Osteoblast (primary cell): ENCODE results near the gene BCAP31. TPM values are rescaled to one million over a fixed set of nuclear protein-coding genes. Genes with fewer than 3 reads are reported as not detected.

Source experiments
- DNase-seq: peaks from one replicate; pipeline ENCODE4 v3.0.0; 2011; ENCODE audit warnings: low spot score, mixed read lengths; ENCODE audit not compliant: insufficient read length; ENCODE audit errors: missing footprints
- H2AFZ ChIP-seq: 2 replicates; pipeline ENCODE4 v1.6.0; 2011; ENCODE audit warnings: mild to moderate bottlenecking, low read length
- H3K27ac ChIP-seq: 2 replicates; pipeline ENCODE4 v1.5.1; 2011; ENCODE audit warnings: mild to moderate bottlenecking, low read depth, low read length, moderate library complexity
- H3K27me3 ChIP-seq: 2 replicates; pipeline ENCODE4 v1.6.0; 2012; ENCODE audit warnings: mild to moderate bottlenecking, control low read depth, inconsistent platforms, low read length, moderate library complexity; ENCODE audit not compliant: insufficient read depth
- H3K36me3 ChIP-seq: 2 replicates; pipeline ENCODE4 v1.5.1; 2011; ENCODE audit warnings: mild to moderate bottlenecking, low read length, control low read depth, moderate library complexity; ENCODE audit not compliant: insufficient read depth
- H3K4me1 ChIP-seq: 2 replicates; pipeline ENCODE4 v1.5.1; 2011; ENCODE audit warnings: mild to moderate bottlenecking, low read length, control low read depth, moderate library complexity; ENCODE audit not compliant: insufficient read depth
- H3K4me2 ChIP-seq: 2 replicates; pipeline ENCODE4 v1.6.0; 2011; ENCODE audit warnings: mild to moderate bottlenecking, low read length; ENCODE audit not compliant: insufficient read depth
- H3K4me3 ChIP-seq: fragments of 200-600 bp; sonication (generic); 3 replicates; pipeline ENCODE4 v1.5.1; 2012; ENCODE audit warnings: mild to moderate bottlenecking, low read length, inconsistent platforms; ENCODE audit not compliant: insufficient read depth
- H3K79me2 ChIP-seq: 2 replicates; pipeline ENCODE4 v1.6.0; 2012; ENCODE audit warnings: mild to moderate bottlenecking, low read length, control low read depth, inconsistent platforms; ENCODE audit not compliant: insufficient read depth
- H3K9me3 ChIP-seq: 2 replicates; pipeline ENCODE4 v1.5.1; 2011; ENCODE audit warnings: low read depth, low read length, control low read depth
- H4K20me1 ChIP-seq: 2 replicates; pipeline ENCODE4 v1.6.0; 2012; ENCODE audit warnings: mild to moderate bottlenecking, low read length, control low read depth; ENCODE audit not compliant: insufficient read depth
- total RNA-seq: library from RNA; depleted of rRNA; stranded (reverse); fragments of >200 nt; gene quantifications from 2 replicates; pipeline ENCODE4 v1.2.3, GENCODE V29; 2012
- TF ChIP-seq, protein P1 (sequence below): IDR thresholded peaks from 2 replicates; pipeline ENCODE4 v1.5.1; 2011; ENCODE audit warnings: mild to moderate bottlenecking, low read depth, low read length, moderate library complexity; ENCODE audit errors: extremely low read depth

The BCAP31 gene
- total RNA-seq, 1 donor, result 118 TPM

GRCh38 chrX:153669174-153669890 lies 54.9 kb downstream of the BCAP31 start:
- peaks cover 21% of the 10 kb centered on the region for H3K27me3 ChIP-seq
- H3K79me2 ChIP-seq, result no peaks in the 10 kb centered on the region
- H3K9me3 ChIP-seq, result peaks cover 2% of the 10 kb centered on the region
- no peaks in the 10 kb centered on the region for H3K4me1 ChIP-seq
- peak; percentile 93 for DNase-seq
- H3K4me3 ChIP-seq, result no peak overlapping the region
- no peak overlapping the region for H3K27ac ChIP-seq
- TF ChIP-seq, protein P1, sequence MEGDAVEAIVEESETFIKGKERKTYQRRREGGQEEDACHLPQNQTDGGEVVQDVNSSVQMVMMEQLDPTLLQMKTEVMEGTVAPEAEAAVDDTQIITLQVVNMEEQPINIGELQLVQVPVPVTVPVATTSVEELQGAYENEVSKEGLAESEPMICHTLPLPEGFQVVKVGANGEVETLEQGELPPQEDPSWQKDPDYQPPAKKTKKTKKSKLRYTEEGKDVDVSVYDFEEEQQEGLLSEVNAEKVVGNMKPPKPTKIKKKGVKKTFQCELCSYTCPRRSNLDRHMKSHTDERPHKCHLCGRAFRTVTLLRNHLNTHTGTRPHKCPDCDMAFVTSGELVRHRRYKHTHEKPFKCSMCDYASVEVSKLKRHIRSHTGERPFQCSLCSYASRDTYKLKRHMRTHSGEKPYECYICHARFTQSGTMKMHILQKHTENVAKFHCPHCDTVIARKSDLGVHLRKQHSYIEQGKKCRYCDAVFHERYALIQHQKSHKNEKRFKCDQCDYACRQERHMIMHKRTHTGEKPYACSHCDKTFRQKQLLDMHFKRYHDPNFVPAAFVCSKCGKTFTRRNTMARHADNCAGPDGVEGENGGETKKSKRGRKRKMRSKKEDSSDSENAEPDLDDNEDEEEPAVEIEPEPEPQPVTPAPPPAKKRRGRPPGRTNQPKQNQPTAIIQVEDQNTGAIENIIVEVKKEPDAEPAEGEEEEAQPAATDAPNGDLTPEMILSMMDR, result peak; percentile 59
- H2AFZ ChIP-seq, result no peak overlapping the region
- H3K4me2 ChIP-seq, result no peak overlapping the region
- H3K36me3 ChIP-seq, result no peaks in the 10 kb centered on the region
- H4K20me1 ChIP-seq, result no peaks in the 10 kb centered on the region

DNA sequence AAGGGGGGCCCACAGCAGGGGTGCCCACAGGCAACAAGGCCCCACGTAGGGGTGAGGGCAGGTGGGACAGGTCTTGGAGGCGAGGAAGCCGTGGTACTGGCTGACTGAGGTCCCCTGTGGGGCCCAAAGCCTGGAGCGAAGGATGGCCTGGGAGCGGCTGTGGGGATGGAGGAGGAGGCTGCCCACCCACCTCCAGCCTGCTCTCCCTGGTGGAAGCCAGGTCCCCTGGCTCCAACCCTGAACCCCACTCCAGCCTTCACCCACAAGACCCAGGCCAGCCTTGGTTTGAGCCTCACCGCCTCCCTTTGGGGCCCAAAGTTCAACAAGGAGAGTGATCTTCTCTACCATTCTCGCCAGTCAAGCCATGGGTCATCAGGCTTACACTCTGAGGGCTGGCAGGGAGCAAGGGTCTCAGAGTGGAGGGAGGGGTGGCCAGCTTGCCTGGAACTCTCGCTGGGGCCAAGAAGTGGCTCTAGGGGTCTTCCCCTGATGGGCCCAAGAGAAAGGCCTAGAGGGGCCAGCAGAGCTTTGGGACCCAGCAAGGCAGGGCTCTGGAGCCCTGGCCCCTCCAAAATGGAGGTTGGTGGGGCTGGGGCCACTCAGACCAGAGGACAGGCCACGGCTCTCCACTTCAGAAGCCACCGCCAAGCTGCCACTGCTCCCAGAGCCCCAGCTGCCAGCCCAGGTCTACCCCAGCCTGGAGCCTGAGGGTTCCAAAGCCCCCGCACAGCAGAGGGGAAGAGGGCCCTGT lies 55.6 kb downstream of the BCAP31 start:
- Histone ChIP-seq H3K36me3 (no peaks in the 10 kb centered on the region), H3K79me2 (no peaks in the 10 kb centered on the region), H3K4me2 (no peak overlapping the region), H4K20me1 (no peaks in the 10 kb centered on the region), H3K9me3 (peaks cover 2% of the 10 kb centered on the region), H3K27me3 (peaks cover 18% of the 10 kb centered on the region), H3K27ac (no peak overlapping the region), H2AFZ (no peak overlapping the region), H3K4me1 (no peaks in the 10 kb centered on the region), H3K4me3 (no peak overlapping the region)
- DNase-seq, result peak; percentile 79
- TF ChIP-seq, protein P1, result no peak

DNA sequence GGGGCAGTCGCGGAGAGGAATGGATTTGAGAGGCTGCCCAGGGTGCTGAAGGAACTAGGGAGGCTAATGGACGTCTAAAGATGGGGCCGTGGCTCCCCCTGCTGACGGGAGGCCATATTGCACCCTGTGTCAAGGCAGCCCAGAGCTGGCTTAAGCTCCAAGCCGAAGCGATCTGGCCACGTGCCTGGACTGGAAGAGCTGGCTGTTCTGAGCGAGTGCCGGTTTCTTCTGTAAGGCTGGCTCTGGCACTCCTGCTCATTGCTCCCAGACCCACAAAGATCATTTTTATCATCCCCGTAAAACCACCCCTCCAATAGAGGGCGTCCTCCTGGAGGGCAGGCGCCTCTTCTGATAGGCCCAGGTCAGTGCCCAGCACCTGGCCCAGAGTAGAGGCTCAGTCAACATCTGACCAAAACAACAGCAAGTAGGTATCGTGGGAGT lies 56.2 kb downstream of the BCAP31 start:
- Histone ChIP-seq H3K79me2 (no peaks in the 10 kb centered on the region), H4K20me1 (no peaks in the 10 kb centered on the region), H3K4me2 (peak overlapping the region; percentile 28), H3K4me3 (no peak overlapping the region), H3K36me3 (no peaks in the 10 kb centered on the region), H3K4me1 (no peaks in the 10 kb centered on the region), H2AFZ (peak overlapping the region; percentile 41), H3K9me3 (peaks cover 2% of the 10 kb centered on the region), H3K27me3 (peaks cover 21% of the 10 kb centered on the region), H3K27ac (no peak overlapping the region)
- TF ChIP-seq, protein P1, result peak; percentile 75
- DNase-seq, result peak; percentile 95
